Lower leg skin (tissue), 3 donors: Measurements from ENCODE around the gene UBA6.

ENCODE experiments used
- POLR2A ChIP-seq, 2 donors: fragments of 450-650 bp; IDR thresholded peaks; one replicate each; pipeline ENCODE4 v1.6.1; 2016 to 2017; ENCODE audit warnings: antibody characterized with exemption in 2 of 2, mild to moderate bottlenecking in 1 of 2, moderate library complexity in 1 of 2
- TF ChIP-seq, protein P1 (sequence below), 3 donors: fragments of 450-650 bp; IDR thresholded peaks; one replicate each; pipeline ENCODE4 v1.5.1; 2016; ENCODE audit warnings: antibody characterized with exemption in 3 of 3, mild to moderate bottlenecking in 3 of 3, moderate library complexity in 2 of 3

DNA sequence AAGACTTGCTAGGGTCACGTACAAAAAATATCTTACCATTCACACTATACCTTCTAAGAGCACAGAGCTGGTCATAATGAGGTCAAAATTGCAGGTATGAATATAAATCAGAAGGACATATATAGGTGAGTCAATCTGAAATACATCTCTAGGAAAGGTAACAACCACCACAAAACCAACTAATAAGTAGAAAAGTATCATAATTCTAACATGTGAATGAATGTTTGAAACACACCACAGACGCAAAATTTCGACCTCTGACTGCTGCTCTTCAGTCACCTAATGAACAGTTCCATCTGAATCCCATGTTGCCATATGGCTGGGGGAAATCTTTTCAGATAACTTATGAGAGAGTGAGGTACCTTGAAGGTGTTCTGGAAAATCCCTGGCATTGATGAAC, 120.4 kb downstream of the UBA6 start:
- no peak for TF ChIP-seq POLR2A (IDR thresholded peaks at IDR 0.05)
- TF ChIP-seq, protein P1, sequence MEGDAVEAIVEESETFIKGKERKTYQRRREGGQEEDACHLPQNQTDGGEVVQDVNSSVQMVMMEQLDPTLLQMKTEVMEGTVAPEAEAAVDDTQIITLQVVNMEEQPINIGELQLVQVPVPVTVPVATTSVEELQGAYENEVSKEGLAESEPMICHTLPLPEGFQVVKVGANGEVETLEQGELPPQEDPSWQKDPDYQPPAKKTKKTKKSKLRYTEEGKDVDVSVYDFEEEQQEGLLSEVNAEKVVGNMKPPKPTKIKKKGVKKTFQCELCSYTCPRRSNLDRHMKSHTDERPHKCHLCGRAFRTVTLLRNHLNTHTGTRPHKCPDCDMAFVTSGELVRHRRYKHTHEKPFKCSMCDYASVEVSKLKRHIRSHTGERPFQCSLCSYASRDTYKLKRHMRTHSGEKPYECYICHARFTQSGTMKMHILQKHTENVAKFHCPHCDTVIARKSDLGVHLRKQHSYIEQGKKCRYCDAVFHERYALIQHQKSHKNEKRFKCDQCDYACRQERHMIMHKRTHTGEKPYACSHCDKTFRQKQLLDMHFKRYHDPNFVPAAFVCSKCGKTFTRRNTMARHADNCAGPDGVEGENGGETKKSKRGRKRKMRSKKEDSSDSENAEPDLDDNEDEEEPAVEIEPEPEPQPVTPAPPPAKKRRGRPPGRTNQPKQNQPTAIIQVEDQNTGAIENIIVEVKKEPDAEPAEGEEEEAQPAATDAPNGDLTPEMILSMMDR (IDR thresholded peaks at IDR 0.05), result no peak
